OCI-LY3 (cell line): Measurements from ENCODE around the gene FAM13A.

Experiments
- H2AFZ ChIP-seq: fragments of 200-600, 300-600 bp; shearing (Covaris generic); 2 replicates; pipeline ENCODE4 v1.6.0; 2014; ENCODE audit warnings: antibody characterized with exemption, low read depth, low read length
- H3K27ac ChIP-seq: fragments of 200-600, 300-600 bp; sonication (generic); 2 replicates; pipeline ENCODE4 v1.5.1; 2014; ENCODE audit warnings: mild to moderate bottlenecking, low read length, moderate library complexity, mixed read lengths
- H3K27me3 ChIP-seq: fragments of 200-600, 300-600 bp; sonication (generic); 2 replicates; pipeline ENCODE4 v1.6.1; 2014; ENCODE audit warnings: low read depth, low read length, mixed read lengths
- H3K36me3 ChIP-seq: fragments of 200-600, 300-600 bp; sonication (generic); replicated peaks from 2 replicates; pipeline ENCODE3; 2014; ENCODE audit warnings: low read depth, low read length, mixed read lengths
- H3K4me1 ChIP-seq: fragments of 300-600, 200-600 bp; sonication (generic); 2 replicates; pipeline ENCODE4 v1.6.1; 2014; ENCODE audit warnings: low read length, mixed read lengths
- H3K4me2 ChIP-seq: fragments of 200-600, 300-600 bp; sonication (generic); 2 replicates; pipeline ENCODE4 v1.6.1; 2014; ENCODE audit warnings: low read length, mixed read lengths
- H3K4me3 ChIP-seq: fragments of 300-600, 200-600 bp; sonication (generic); 2 replicates; pipeline ENCODE4 v1.5.1; 2014; ENCODE audit warnings: antibody characterized with exemption, mild to moderate bottlenecking, low read length, moderate library complexity
- H3K79me2 ChIP-seq: fragments of 300-600, 200-600 bp; shearing (Covaris generic); 2 replicates; pipeline ENCODE4 v1.6.1; 2014; ENCODE audit warnings: mild to moderate bottlenecking, low read length, mixed read lengths
- H3K9ac ChIP-seq: fragments of 300-600, 200-600 bp; shearing (Covaris generic); 2 replicates; pipeline ENCODE4 v1.6.0; 2014; ENCODE audit warnings: mild to moderate bottlenecking, low read length, moderate library complexity
- H3K9me3 ChIP-seq: fragments of 200-600, 300-600 bp; shearing (Covaris generic); 2 replicates; pipeline ENCODE4 v1.6.1; 2014; ENCODE audit warnings: low read length, mixed read lengths; ENCODE audit not compliant: insufficient read depth
- H4K20me1 ChIP-seq: fragments of 200-600, 300-600 bp; sonication (generic); 2 replicates; pipeline ENCODE4 v1.6.1; 2016; ENCODE audit warnings: low read length, mixed read lengths; ENCODE audit not compliant: insufficient read depth
- CTCF ChIP-seq: fragments of 200-600, 300-600 bp; sonication (generic); IDR thresholded peaks from 2 replicates; pipeline ENCODE4 v1.5.1; 2014; ENCODE audit warnings: antibody characterized with exemption, low read length, low read depth
- EZH2phosphoT487 ChIP-seq: fragments of 200-600 bp; shearing (Covaris generic); IDR thresholded peaks from 2 replicates; pipeline ENCODE4 v1.6.1; 2018; ENCODE audit warnings: antibody characterized with exemption, mixed run types, low read depth

The FAM13A gene

GRCh38 chr4:88759895-88760290, 297.1 kb downstream of the FAM13A start:
- Histone ChIP-seq H2AFZ (no peak overlapping the region), H3K79me2 (no peaks in the 10 kb centered on the region), H3K9me3 (no peaks in the 10 kb centered on the region), H3K4me1 (no peaks in the 10 kb centered on the region), H3K27me3 (no peaks in the 10 kb centered on the region), H4K20me1 (no peaks in the 10 kb centered on the region), H3K9ac (no peak overlapping the region), H3K36me3 (no peaks in the 10 kb centered on the region), H3K27ac (no peak overlapping the region), H3K4me2 (no peak overlapping the region), H3K4me3 (no peak overlapping the region)
- TF ChIP-seq CTCF = no peak
- no peak for TF ChIP-seq EZH2phosphoT487

- TF ChIP-seq CTCF = no peak
- Histone ChIP-seq H3K36me3 (no peaks in the 10 kb centered on the region), H3K9ac (no peak overlapping the region), H3K4me2 (no peak overlapping the region), H3K4me3 (no peak overlapping the region), H4K20me1 (no peaks in the 10 kb centered on the region), H3K4me1 (peaks cover 3% of the 10 kb centered on the region), H3K79me2 (no peaks in the 10 kb centered on the region), H2AFZ (no peak overlapping the region), H3K27me3 (no peaks in the 10 kb centered on the region), H3K9me3 (no peaks in the 10 kb centered on the region), H3K27ac (no peak overlapping the region)
These were observed 297.7 kb downstream of the FAM13A start for GRCh38 chr4:88759039-88759894.

GRCh38 chr4:88758264-88758663, 298.7 kb downstream of the FAM13A start:
- Histone ChIP-seq H3K79me2 (no peaks in the 10 kb centered on the region), H3K4me1 (peaks cover 13% of the 10 kb centered on the region), H3K4me3 (no peak overlapping the region), H2AFZ (no peak overlapping the region), H3K9me3 (no peaks in the 10 kb centered on the region), H4K20me1 (0 out of 2 replicates have a peak, but pooled peaks cover 4% of the 10 kb centered on the region), H3K36me3 (no peaks in the 10 kb centered on the region), H3K4me2 (no peak overlapping the region), H3K27ac (no peak overlapping the region), H3K27me3 (no peaks in the 10 kb centered on the region), H3K9ac (no peak overlapping the region)
- TF ChIP-seq CTCF (no peak), EZH2phosphoT487 (no peak)

GRCh38 chr4:88757776-88758175, 299.2 kb downstream of the FAM13A start:
- no peak overlapping the region for H3K27ac ChIP-seq
- H3K4me3 ChIP-seq = no peak overlapping the region
- H4K20me1 ChIP-seq = peaks cover 4% of the 10 kb centered on the region; the same call in 1 of the 2 replicates
- no peak overlapping the region for H3K9ac ChIP-seq
- H3K9me3 ChIP-seq = no peaks in the 10 kb centered on the region
- H3K4me2 ChIP-seq = no peak overlapping the region
- H3K27me3 ChIP-seq = 0 out of 2 replicates have a peak, but pooled peaks cover 2% of the 10 kb centered on the region
- no peak overlapping the region for H2AFZ ChIP-seq
- no peak for TF ChIP-seq EZH2phosphoT487
- no peak for TF ChIP-seq CTCF
- H3K4me1 ChIP-seq = peaks cover 17% of the 10 kb centered on the region
- H3K79me2 ChIP-seq = no peaks in the 10 kb centered on the region
- no peaks in the 10 kb centered on the region for H3K36me3 ChIP-seq
